ENCODE measurements around the gene ZCCHC24.

Gene ZCCHC24

DNA sequence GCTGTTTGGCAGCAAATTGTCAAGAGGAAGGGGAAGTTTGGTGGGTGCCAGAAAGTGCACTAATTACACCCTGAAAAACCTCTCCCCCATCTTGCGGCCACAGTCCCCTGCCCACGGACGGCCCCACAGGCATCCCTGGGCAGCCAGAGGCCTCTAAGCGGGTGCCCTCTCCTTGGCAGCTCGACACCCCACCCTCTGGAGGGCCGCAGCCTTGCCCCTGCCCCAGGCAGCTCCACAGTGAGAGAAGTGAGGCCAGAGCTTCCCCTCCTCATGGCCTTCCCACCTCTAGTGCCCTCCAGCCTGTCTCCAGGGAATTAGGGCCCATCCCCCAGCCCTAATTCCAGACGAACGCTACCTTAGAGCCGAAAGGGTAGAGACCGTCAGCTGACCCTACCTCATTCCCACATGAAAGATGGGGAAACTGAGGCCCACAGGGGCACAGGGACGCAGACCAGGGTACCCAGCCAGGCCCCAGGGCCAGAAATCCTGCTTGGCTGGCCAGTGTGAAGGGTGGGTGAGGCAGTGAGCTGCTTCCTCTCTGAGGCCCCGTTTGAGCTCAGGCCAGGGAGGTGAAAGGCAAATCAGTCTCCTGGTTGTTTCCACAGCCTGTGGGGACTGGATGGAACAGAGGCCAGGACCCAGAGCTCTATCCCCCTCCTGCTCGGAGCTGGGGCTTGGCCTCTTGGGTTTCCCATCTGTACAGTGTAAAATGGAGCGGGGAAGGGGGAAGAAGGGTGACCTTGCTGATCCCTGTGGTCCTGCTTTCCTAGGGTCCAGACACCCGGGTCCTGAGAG, 10.0 kb downstream of the ZCCHC24 start:
- no peaks in the 10 kb centered on the region for H3K36me3 ChIP-seq (ENCODE audit: insufficient read depth, low read depth, low read length)
- H3K27me3 ChIP-seq (ENCODE audit: insufficient read depth, low read length) = no peaks in the 10 kb centered on the region; the same call in 1 of the 2 replicates
- no peak overlapping the region for H3K9ac ChIP-seq (ENCODE audit: low read depth, low read length)
- no peaks in the 10 kb centered on the region for H3K9me3 ChIP-seq (ENCODE audit: insufficient read depth, low read depth, low read length)
- peaks cover 5% of the 10 kb centered on the region; the same call in 1 of the 2 replicates for H3K4me1 ChIP-seq (ENCODE audit: insufficient read depth, low read length)
- H3K4me3 ChIP-seq (ENCODE audit: low read length) = no peak overlapping the region
- no peak overlapping the region for H3K27ac ChIP-seq (ENCODE audit: low read length)

DNA sequence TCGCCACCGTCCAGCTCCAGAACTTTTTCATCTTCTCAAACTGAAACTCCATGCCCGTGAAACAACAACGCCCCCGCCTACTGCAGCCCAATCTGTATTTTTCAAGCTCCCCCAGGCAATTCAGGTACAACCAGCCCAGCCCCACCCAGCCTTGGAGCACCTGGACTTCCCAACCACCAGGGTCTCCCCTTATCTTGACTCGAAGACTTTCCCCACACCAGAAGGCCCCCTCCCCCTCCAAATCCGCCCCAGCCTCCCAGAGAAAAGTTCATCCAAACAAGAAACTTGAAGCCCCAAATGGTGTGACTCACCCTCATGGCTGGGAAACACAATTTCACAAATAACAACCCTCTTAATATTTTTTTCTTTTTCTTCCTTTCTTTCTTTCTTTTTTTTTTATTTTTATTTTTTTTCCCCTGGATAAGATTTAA, 10.6 kb downstream of the ZCCHC24 start:
- Histone ChIP-seq H3K9me3 (ENCODE audit: insufficient read depth, low read depth, low read length) (no peaks in the 10 kb centered on the region), H3K27ac (ENCODE audit: low read length) (no peak overlapping the region), H3K36me3 (ENCODE audit: insufficient read depth, low read depth, low read length) (no peaks in the 10 kb centered on the region)

GRCh38 chr10:79434223-79434687, 11.2 kb downstream of the ZCCHC24 start:
- H3K4me3 ChIP-seq (ENCODE audit: low read length) = no peak overlapping the region
- H3K4me1 ChIP-seq (ENCODE audit: insufficient read depth, low read length) = peaks cover 5% of the 10 kb centered on the region; the same call in 1 of the 2 replicates
- H3K36me3 ChIP-seq (ENCODE audit: insufficient read depth, low read depth, low read length) = no peaks in the 10 kb centered on the region
- H3K9me3 ChIP-seq (ENCODE audit: insufficient read depth, low read depth, low read length) = no peaks in the 10 kb centered on the region
- no peak overlapping the region for H3K9ac ChIP-seq (ENCODE audit: low read depth, low read length)
- H3K27me3 ChIP-seq (ENCODE audit: insufficient read depth, low read length) = no peaks in the 10 kb centered on the region
- H3K27ac ChIP-seq (ENCODE audit: low read length) = no peak overlapping the region

More for the DNA sequence above, 10.6 kb downstream of the ZCCHC24 start:
- H3K4me3 ChIP-seq (ENCODE audit: low read length) = no peak overlapping the region
- H3K4me1 ChIP-seq (ENCODE audit: insufficient read depth, low read length) = peaks cover 5% of the 10 kb centered on the region; the same call in 1 of the 2 replicates
- H3K27me3 ChIP-seq (ENCODE audit: insufficient read depth, low read length) = no peaks in the 10 kb centered on the region
- no peak overlapping the region for H3K9ac ChIP-seq (ENCODE audit: low read depth, low read length)

DNA sequence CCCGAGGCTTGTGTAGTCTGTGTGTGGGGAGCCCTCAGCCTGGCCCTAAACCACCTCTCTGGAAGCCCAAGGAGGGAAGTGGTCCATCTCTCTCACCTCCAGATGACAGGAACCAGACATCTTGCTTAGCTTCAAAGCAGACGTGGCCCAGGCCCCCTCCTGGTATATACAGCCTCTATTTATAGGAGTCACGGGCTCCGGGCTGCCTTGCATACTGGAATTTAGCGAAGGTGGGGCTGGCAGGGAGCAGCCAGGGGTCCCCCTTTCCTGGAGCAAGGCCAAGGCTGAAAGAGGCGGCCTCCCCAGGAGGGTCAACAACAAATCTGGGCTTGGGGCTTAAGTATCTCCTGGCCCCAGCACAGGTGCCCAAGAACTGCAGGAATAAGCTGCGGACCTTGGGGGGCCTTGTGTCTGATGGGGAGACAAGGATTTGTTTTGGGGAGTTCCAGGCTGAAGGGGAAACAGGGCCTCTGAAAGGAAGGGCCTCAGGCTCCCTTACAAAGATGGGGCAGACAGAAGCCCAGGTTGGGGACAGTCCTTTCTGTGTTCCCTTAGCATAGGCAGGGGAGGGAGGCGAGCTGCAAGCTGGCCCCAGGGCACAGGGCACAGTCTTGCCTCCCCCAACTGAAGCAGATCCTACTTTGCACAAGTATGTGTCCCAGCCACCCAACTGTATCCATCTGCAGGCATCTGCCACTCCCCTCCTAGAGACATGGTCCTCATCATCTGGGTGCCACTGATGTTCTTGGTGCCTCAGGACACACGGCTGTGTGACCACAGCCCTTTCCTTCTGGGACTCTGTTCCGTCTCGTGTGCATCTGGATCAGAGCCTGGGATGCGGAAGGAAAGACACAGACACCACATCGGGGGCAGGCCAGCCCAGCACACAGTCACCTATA, 11.9 kb downstream of the ZCCHC24 start:
- Histone ChIP-seq H3K9me3 (ENCODE audit: insufficient read depth, low read depth, low read length) (no peaks in the 10 kb centered on the region), H3K4me1 (ENCODE audit: insufficient read depth, low read length) (peaks cover 5% of the 10 kb centered on the region; the same call in 1 of the 2 replicates), H3K27ac (ENCODE audit: low read length) (no peak overlapping the region), H3K9ac (ENCODE audit: low read depth, low read length) (no peak overlapping the region), H3K4me3 (ENCODE audit: low read length) (no peak overlapping the region), H3K27me3 (ENCODE audit: insufficient read depth, low read length) (no peaks in the 10 kb centered on the region), H3K36me3 (ENCODE audit: insufficient read depth, low read depth, low read length) (no peaks in the 10 kb centered on the region)

GRCh38 chr10:79431891-79432831, 13.3 kb downstream of the ZCCHC24 start:
- Histone ChIP-seq H3K9ac (ENCODE audit: low read depth, low read length) (no peak overlapping the region), H3K27ac (ENCODE audit: low read length) (no peak overlapping the region), H3K36me3 (ENCODE audit: insufficient read depth, low read depth, low read length) (no peaks in the 10 kb centered on the region), H3K27me3 (ENCODE audit: insufficient read depth, low read length) (no peaks in the 10 kb centered on the region), H3K9me3 (ENCODE audit: insufficient read depth, low read depth, low read length) (no peaks in the 10 kb centered on the region), H3K4me1 (ENCODE audit: insufficient read depth, low read length) (peaks cover 5% of the 10 kb centered on the region; the same call in 1 of the 2 replicates), H3K4me3 (ENCODE audit: low read length) (no peak overlapping the region)

GRCh38 chr10:79431428-79431827, 14.0 kb downstream of the ZCCHC24 start:
- Histone ChIP-seq H3K36me3 (ENCODE audit: insufficient read depth, low read depth, low read length) (no peaks in the 10 kb centered on the region), H3K4me3 (ENCODE audit: low read length) (no peak overlapping the region), H3K27me3 (ENCODE audit: insufficient read depth, low read length) (no peaks in the 10 kb centered on the region), H3K4me1 (ENCODE audit: insufficient read depth, low read length) (peaks cover 5% of the 10 kb centered on the region; the same call in 1 of the 2 replicates), H3K27ac (ENCODE audit: low read length) (no peak overlapping the region), H3K9ac (ENCODE audit: low read depth, low read length) (no peak overlapping the region), H3K9me3 (ENCODE audit: insufficient read depth, low read depth, low read length) (no peaks in the 10 kb centered on the region)

DNA sequence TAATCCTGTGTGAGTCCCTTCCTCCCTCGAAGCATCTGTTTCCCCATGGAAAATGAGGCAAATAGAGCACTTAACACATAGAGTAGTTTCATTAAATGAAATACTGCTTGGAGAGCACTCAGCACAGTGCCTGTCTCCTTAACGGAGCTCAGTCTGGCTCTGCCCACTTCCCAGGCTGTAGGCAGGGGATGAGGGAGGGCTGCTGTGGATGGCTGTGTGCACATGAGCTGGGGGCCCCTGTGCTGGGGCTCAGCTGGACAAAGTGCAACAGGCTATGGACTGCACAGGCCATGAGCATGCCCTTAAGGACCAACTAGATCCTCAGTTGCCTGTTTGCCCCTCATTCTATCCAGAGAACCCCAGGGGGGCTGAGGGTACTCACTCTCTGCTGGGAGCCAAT, 14.5 kb downstream of the ZCCHC24 start:
- H3K4me3 ChIP-seq (ENCODE audit: low read length) = no peak overlapping the region
- no peak overlapping the region; the same call in 1 of the 2 replicates for H3K9ac ChIP-seq (ENCODE audit: low read depth, low read length)
- no peaks in the 10 kb centered on the region for H3K27me3 ChIP-seq (ENCODE audit: insufficient read depth, low read length)
- no peaks in the 10 kb centered on the region for H3K36me3 ChIP-seq (ENCODE audit: insufficient read depth, low read depth, low read length)
- no peak overlapping the region for H3K27ac ChIP-seq (ENCODE audit: low read length)
- H3K4me1 ChIP-seq (ENCODE audit: insufficient read depth, low read length) = peaks cover 5% of the 10 kb centered on the region; the same call in 1 of the 2 replicates
- H3K9me3 ChIP-seq (ENCODE audit: insufficient read depth, low read depth, low read length) = no peaks in the 10 kb centered on the region; the same call in 1 of the 2 replicates

DNA sequence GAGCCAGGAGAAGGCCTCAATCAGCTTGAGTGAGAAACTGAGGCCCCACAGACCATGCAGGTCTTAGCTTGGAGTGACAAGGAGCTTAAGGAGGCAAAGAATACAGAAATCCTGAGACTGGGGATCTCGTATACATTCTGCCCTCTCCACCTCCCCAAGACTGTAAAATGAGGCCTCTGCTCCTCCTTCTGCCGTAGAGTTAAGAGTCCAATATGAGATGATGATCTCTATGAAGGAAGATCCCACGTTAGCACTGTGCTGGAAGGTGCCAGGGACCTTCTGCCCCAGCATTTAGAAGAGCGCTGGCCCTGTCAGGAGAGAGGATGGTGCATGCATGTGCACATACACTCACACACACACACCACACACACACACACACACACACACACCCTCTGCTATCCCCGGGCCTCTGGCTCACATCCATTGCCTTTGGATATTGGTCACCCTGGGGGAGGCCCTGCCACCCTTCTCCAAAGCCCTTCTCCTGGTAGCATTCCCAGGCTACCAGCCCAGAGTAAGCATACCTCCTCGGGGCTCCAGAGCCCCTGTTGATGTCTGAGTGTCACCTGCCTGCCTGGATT, 15.0 kb downstream of the ZCCHC24 start:
- Histone ChIP-seq H3K36me3 (ENCODE audit: insufficient read depth, low read depth, low read length) (no peaks in the 10 kb centered on the region), H3K27me3 (ENCODE audit: insufficient read depth, low read length) (no peaks in the 10 kb centered on the region), H3K9me3 (ENCODE audit: insufficient read depth, low read depth, low read length) (no peaks in the 10 kb centered on the region; the same call in 1 of the 2 replicates), H3K4me3 (ENCODE audit: low read length) (no peak overlapping the region), H3K27ac (ENCODE audit: low read length) (no peak overlapping the region), H3K4me1 (ENCODE audit: insufficient read depth, low read length) (peaks cover 3% of the 10 kb centered on the region; the same call in 1 of the 2 replicates), H3K9ac (ENCODE audit: low read depth, low read length) (no peak overlapping the region; the same call in 1 of the 2 replicates)

DNA sequence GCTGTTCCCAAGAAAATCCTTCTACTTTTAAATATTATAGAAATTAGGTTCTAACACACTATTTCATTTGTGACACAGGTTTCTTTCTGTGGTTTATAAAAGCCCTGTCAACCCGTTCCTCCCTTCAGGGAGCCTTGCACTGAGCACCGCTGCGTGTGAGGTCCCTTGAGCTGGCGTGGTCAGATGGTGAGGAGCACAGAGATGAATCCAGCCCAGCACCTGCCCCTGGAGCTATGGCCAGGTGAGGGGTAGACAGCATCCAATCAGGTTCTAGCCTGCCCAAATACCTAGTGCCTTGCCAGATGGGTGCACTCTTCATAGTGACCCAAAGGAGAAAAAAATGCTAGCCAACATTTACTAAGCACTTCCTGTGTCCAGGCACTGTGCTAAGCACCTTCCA, 15.7 kb downstream of the ZCCHC24 start:
- H3K36me3 ChIP-seq (ENCODE audit: insufficient read depth, low read depth, low read length) = no peaks in the 10 kb centered on the region
- no peak overlapping the region for H3K9ac ChIP-seq (ENCODE audit: low read depth, low read length)
- no peaks in the 10 kb centered on the region; the same call in 1 of the 2 replicates for H3K9me3 ChIP-seq (ENCODE audit: insufficient read depth, low read depth, low read length)
- H3K4me3 ChIP-seq (ENCODE audit: low read length) = no peak overlapping the region
- no peaks in the 10 kb centered on the region for H3K27me3 ChIP-seq (ENCODE audit: insufficient read depth, low read length)
- no peaks in the 10 kb centered on the region for H3K4me1 ChIP-seq (ENCODE audit: insufficient read depth, low read length)
- H3K27ac ChIP-seq (ENCODE audit: low read length) = no peak overlapping the region

- H3K9ac ChIP-seq (ENCODE audit: low read depth, low read length) = no peak overlapping the region
These were observed 17.5 kb downstream of the ZCCHC24 start for GRCh38 chr10:79427965-79428364.

More at GRCh38 chr10:79427965-79428364, 17.5 kb downstream of the ZCCHC24 start:
- Histone ChIP-seq H3K4me1 (ENCODE audit: insufficient read depth, low read length) (no peaks in the 10 kb centered on the region), H3K4me3 (ENCODE audit: low read length) (no peak overlapping the region), H3K27me3 (ENCODE audit: insufficient read depth, low read length) (no peaks in the 10 kb centered on the region), H3K9me3 (ENCODE audit: insufficient read depth, low read depth, low read length) (no peaks in the 10 kb centered on the region; the same call in 1 of the 2 replicates), H3K27ac (ENCODE audit: low read length) (no peak overlapping the region), H3K36me3 (ENCODE audit: insufficient read depth, low read depth, low read length) (no peaks in the 10 kb centered on the region)
